ENCODE results near the gene CFAP119. TPM values are rescaled to one million over a fixed set of nuclear protein-coding genes. Genes with fewer than 3 reads are reported as not detected.

CFAP119 gene
- total RNA-seq, 1 experiment from 2014 or later = 9.6 TPM

GRCh38 chr16:30755955-30756780, 5.7 kb downstream of the CFAP119 start:
- ChIA-PET CTCF (no interaction called here), POLR2A (ENCODE audit: unreplicated experiment) (no interaction called here)
- Histone ChIP-seq H3K9me2 (replicated peaks; ENCODE audit: low read length) (no peaks in the 10 kb centered on the region), H3K9me3 (ENCODE audit: low read length) (no peaks in the 10 kb centered on the region), H3K4me2 (ENCODE audit: low read length) (no peak overlapping the region), H3F3A (ENCODE audit: low read length, unreplicated experiment) (no peaks in the 10 kb centered on the region), H3K4me1 (ENCODE audit: insufficient read depth, low read length) (peaks cover 8% of the 10 kb centered on the region), H3K4me3 (ENCODE audit: low read length) (no peak overlapping the region), H3K9ac (ENCODE audit: low read length) (no peak overlapping the region), H4K20me1 (ENCODE audit: low read length) (no peaks in the 10 kb centered on the region), H3K27me3 (ENCODE audit: low read length) (no peaks in the 10 kb centered on the region), H3K27ac (ENCODE audit: low read length) (no peak overlapping the region), H3K36me3 (ENCODE audit: low read depth, low read length) (no peaks in the 10 kb centered on the region), H2AFZ (ENCODE audit: low read length) (no peak overlapping the region), H3K79me2 (ENCODE audit: low read length) (0 out of 2 replicates have a peak, but pooled peaks cover 8% of the 10 kb centered on the region)
- TF ChIP-seq EZH2 (IDR thresholded peaks at IDR 0.05; ENCODE audit: low read length, unreplicated experiment) (no peak), CTCF (conservative IDR thresholded peaks at IDR 0.05; ENCODE audit: low read depth, low read length) (no peak), EZH2phosphoT487 (IDR thresholded peaks at IDR 0.05; ENCODE audit: borderline replicate concordance, low read length) (no peak)
- DNase-seq = no peak
- no peak for ATAC-seq
- BruUV-seq (replicated peaks) = no TSS peak
- intact Hi-C loops (cut with micrococcal nuclease) = no loop called here

- DNase-seq (no peak), ATAC-seq (no peak)
- no peaks in the 10 kb centered on the region for H3K9me3 ChIP-seq (ENCODE audit: low read length)
- H3F3A ChIP-seq (ENCODE audit: low read length, unreplicated experiment) = no peaks in the 10 kb centered on the region
- peaks cover 22% of the 10 kb centered on the region for H3K79me2 ChIP-seq (ENCODE audit: low read length)
- intact Hi-C loops (cut with micrococcal nuclease) = no loop called here
- ChIA-PET CTCF (interaction anchor here (0.6 kb wide), 1 partner anchor 63 kb away, joined by 3 read pairs; no protein-coding TSS in a partner anchor), POLR2A (ENCODE audit: unreplicated experiment) (no interaction called here)
- BruUV-seq (replicated peaks) = no TSS peak
- H3K9ac ChIP-seq (ENCODE audit: low read length) = no peak overlapping the region
- no peak overlapping the region for H3K4me3 ChIP-seq (ENCODE audit: low read length)
- H3K27me3 ChIP-seq (ENCODE audit: low read length) = no peaks in the 10 kb centered on the region
- no peaks in the 10 kb centered on the region for H4K20me1 ChIP-seq (ENCODE audit: low read length)
- H3K4me2 ChIP-seq (ENCODE audit: low read length) = no peak overlapping the region
- no peaks in the 10 kb centered on the region for H3K36me3 ChIP-seq (ENCODE audit: low read depth, low read length)
- no peak overlapping the region for H3K27ac ChIP-seq (ENCODE audit: low read length)
- no peak for TF ChIP-seq EZH2phosphoT487 (IDR thresholded peaks at IDR 0.05; ENCODE audit: borderline replicate concordance, low read length)
- no peak for TF ChIP-seq EZH2 (IDR thresholded peaks at IDR 0.05; ENCODE audit: low read length, unreplicated experiment)
- no peak for TF ChIP-seq CTCF (conservative IDR thresholded peaks at IDR 0.05; ENCODE audit: low read depth, low read length)
- no peaks in the 10 kb centered on the region for H3K9me2 ChIP-seq (replicated peaks; ENCODE audit: low read length)
- no peaks in the 10 kb centered on the region for H3K4me1 ChIP-seq (ENCODE audit: insufficient read depth, low read length)
- no peak overlapping the region for H2AFZ ChIP-seq (ENCODE audit: low read length)
Measured at GRCh38 chr16:30753596-30753995, 8.3 kb downstream of the CFAP119 start.

GRCh38 chr16:30750876-30751465, 10.9 kb downstream of the CFAP119 start:
- H3K9ac ChIP-seq (ENCODE audit: low read length) = no peak overlapping the region
- ATAC-seq = no peak
- ChIA-PET POLR2A (ENCODE audit: unreplicated experiment) (no interaction called here), CTCF (no interaction called here)
- H3K36me3 ChIP-seq (ENCODE audit: low read depth, low read length) = no peaks in the 10 kb centered on the region
- no TSS peak for BruUV-seq (replicated peaks)
- peaks cover 22% of the 10 kb centered on the region for H3K79me2 ChIP-seq (ENCODE audit: low read length)
- H3K27me3 ChIP-seq (ENCODE audit: low read length) = no peaks in the 10 kb centered on the region
- peaks cover 8% of the 10 kb centered on the region for H3F3A ChIP-seq (ENCODE audit: low read length, unreplicated experiment)
- H3K4me1 ChIP-seq (ENCODE audit: insufficient read depth, low read length) = peaks cover 14% of the 10 kb centered on the region
- no peak overlapping the region for H3K4me2 ChIP-seq (ENCODE audit: low read length)
- intact Hi-C loops (cut with micrococcal nuclease) = no loop called here
- no peak for TF ChIP-seq EZH2 (IDR thresholded peaks at IDR 0.05; ENCODE audit: low read length, unreplicated experiment)
- TF ChIP-seq EZH2phosphoT487 (IDR thresholded peaks at IDR 0.05; ENCODE audit: borderline replicate concordance, low read length) = no peak
- TF ChIP-seq CTCF (conservative IDR thresholded peaks at IDR 0.05; ENCODE audit: low read depth, low read length) = no peak
- no peak overlapping the region for H3K4me3 ChIP-seq (ENCODE audit: low read length)
- H2AFZ ChIP-seq (ENCODE audit: low read length) = no peak overlapping the region
- H3K9me2 ChIP-seq (replicated peaks; ENCODE audit: low read length) = no peaks in the 10 kb centered on the region
- no peaks in the 10 kb centered on the region for H3K9me3 ChIP-seq (ENCODE audit: low read length)
- H4K20me1 ChIP-seq (ENCODE audit: low read length) = no peaks in the 10 kb centered on the region
- DNase-seq = no peak
- no peak overlapping the region for H3K27ac ChIP-seq (ENCODE audit: low read length)
